HPDE6-E6E7 (cell line): ENCODE data around the gene ZNF26.
"Not testable (repeated sequence)": the region's sequence is repeated elsewhere in the genome, so short reads cannot be mapped to it uniquely, and the experiment has no call there.

Experiments used
- DNase-seq: peaks from one replicate; pipeline ENCODE4 v3.0.0; 2011; ENCODE audit warnings: missing footprints; ENCODE audit errors: extremely low spot score

Gene ZNF26

DNA sequence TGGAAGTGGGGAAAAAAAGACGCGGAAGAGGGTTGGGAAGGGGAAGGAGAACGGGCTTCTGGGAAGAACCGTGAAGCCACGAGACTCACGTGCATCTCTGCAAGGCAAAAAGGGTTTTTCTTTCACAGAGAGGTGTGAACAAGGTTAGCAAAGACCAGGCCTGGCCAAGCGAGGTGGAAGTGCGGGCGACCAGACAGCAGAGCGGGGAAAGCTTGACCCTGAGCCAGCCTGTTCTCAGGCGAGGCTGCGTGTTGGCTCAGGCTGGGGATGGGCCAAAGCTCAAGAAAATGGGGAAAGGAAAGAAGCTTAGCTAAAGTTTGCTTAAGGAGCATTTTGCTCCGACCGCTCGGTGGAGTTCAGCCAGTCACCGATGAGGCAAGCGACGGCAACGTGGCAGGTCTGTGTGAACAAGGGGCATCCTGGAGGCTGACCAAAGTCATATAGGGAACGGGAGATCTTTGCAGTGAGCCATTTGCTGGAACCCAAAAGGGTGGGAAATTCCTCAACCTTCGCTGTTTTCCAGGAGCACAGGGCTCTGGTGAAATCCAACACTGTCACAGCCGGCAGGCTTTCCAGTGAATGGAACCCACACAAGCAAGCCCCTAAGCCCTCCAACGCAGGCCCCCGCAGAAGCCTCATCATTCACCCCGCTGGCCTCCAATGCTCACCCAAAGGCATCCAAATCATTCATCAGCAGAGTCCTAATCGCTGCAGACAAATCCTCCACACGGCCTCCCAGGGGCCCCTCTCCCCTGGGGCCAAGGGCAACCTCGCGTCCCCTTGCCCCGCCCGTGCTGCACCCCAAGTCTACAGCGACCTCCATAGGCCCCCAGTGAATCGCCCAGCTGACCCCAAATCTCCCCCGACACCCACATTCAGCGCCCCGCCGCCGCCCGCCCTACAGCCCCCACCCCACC, 30.8 kb upstream of the ZNF26 start:
- DNase-seq: peak; percentile 31

DNA sequence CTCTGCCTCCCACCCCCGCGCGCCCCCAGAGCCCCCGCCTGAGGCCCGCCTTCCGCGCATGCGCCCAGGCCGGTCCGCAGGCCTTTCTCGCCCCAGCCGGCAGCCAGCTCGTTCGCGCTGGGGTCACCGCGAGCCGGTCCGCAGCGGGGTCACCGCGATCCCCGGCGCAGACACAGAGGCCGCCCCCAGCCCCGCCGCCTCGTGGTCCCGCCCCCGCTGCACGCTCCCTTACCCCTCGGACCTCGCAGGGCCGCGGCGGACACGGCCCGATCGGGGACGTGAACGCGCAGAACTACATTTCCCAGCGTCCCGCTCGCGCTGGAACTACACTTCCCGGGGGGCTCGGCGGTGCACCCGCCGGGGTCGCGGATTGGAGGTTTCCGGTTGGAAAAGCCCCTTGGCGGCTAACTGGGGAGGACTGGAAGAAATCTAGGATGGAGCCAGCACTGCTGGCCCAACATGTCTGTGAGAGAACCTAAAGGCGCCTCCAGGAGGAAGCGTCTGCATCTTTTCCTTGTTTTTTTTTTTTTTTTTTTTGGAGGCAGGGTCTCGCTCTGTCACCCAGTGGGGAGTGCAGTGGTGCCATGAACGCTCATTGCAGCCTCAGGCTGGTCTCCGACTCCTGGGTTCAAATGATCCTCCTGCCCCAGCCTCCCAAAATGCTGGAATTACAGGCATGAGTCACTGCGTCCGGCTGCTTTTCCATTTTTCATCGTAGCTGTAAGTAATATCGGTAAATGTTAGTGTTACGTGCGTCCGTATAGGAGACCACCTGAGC, 30.0 kb upstream of the ZNF26 start, which contains the start of gene ZNF605:
TSS of gene ZNF605 (minus strand) at position 296 of the 778 bp plus-strand sequence. CDS start 10,671 bp downstream, outside the sequence.
- DNase-seq: peak; percentile 87

DNA sequence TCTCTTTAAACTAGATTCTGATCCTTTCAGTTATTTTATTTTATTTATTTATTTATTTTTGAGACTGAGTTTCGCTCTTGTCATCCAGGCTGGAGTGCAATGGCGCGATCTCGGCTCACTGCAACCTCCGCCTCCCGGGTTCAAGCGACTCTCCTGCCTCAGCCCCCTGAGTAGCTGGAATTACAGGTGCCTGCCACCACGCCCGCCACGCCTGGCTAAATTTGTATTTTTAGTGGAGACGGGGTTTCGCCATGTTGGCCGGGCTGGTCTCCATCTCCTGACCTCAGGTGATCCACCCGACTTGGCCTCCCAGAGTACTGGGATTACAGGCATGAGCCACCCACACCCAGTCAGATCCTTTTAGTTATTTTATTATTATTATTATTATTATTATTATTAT, 24.4 kb upstream of the ZNF26 start:
- DNase-seq: not testable (repeated sequence)

DNA sequence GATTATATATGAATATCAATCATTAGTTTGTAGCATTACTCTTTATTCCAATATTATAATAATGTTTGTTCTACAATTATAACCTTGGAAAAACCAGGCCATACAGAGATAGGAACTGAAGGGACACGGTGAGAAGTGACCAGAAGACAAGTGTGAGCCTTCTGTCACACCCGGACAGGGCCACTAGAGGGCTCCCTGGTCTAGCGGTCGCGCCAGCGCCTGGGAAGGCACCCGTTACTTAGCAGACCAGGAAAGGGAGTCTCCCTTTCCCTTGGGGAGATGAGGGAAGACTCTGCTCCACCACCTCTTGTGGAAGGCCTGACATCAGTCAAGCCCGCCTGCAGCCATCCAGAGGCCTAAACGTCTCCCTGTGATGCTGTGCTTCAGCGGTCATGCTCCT, 22.2 kb upstream of the ZNF26 start:
- DNase-seq: not testable (repeated sequence)

DNA sequence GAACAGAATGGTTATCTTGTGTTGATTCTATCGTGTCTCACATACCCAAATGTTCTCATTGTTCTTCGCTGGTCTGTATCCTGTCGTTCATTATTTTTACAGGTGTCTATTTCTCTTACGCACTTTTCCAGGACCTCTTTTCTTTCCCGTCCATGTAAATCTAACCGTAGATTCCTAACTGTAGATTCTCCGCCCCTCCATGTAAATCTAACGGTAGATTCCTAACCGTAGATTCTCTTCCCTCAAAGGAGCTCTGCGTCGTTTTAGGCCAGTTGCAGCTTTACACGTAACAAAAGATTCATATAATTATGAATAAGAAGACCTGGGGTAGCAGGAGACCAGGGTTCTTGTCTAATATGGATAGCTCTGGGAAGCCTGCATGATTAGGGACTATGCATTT, 20.4 kb upstream of the ZNF26 start:
- DNase-seq: no peak

DNA sequence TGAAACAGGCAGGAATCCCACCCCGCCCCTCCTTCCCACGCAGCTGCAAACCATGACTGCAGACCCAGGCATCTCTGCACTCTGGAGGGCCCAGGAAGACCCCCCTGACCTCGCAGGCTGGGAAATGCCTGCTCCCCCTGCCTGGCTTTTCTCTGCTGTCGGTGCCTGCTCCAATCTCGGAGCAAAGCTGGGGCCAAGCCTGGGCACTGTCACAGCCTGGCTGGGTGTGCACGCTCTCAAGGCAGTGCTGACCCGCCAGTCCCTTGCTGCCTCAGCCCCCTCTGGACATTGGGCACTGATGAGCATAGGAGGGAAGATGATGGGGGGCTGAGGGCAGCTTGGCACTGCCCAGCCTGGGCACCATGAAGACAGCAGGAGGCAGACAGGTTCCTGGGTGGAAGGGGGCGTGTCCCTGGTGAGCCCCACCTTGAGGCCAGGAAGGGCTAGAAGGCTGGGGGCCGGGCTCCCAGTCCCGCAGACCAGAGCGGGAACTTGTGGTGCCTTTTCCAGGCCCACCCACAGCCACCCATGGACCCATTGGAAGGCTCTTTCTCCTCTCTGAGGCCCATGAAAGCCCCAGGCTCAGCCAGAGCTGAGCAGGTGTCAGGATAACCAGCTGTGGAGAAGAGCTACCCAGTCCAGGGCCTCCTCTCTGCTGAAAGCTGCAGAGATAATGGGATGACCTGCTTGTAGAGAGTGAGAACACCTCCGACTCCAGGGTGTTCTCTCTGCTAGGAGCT, 19.3 kb upstream of the ZNF26 start:
- DNase-seq: no peak

DNA sequence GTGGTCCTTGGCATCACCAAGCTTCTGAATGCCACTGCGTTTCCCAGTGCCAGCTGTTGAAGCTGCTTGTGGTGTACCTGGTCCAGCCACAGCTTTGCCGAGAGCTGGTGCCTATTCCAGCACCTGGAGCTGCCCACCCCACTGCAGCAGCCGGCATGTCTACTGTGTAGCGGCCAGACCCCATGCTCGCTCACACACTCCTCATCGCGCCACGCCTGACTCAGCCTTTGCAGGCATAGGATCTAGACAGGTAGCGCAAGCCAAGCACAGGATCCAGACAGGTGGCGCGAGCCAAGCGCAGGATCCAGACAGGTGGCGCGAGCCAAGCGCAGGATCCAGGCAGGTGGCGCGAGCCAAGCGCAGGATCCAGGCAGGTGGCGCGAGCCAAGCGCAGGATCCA, 18.4 kb upstream of the ZNF26 start:
- no peak for DNase-seq

DNA sequence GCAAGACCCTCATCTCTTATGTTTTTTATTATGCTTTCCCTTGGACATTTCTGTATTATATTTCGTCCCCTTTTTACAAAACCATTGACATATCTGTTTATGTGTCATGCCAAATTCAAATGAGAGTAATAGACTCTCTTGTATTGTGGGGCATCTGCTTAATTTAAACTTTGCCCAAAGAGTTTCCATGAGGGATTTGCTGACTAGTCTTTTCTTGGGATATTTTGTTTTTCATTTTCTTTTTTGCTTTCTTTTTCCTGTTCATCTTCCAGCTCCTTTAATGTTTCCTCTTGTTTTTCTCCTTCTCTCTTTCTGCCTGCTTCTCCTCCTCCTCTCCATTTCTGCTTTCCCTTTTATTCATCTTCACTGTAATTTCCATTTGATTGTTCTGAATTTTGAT, 13.8 kb upstream of the ZNF26 start:
- DNase-seq: no peak

DNA sequence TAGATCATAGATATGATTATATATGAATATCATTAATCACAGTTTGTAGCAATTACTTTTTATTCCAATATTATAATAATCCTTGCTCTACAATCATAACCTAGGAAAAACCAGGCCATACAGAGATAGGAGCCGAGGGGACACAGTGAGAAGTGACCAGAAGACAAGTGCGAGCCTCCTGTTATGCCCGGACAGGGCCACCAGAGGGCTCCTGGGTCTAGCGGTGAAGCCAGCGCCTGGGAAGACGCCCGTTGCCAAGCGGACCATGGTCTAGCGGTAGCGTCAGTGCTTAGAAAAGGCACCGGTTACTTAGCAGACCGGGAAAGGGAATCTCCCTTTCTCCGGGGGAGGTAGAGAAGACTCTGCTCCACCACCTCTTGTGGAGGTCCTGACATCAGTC, 9.3 kb upstream of the ZNF26 start:
- not testable (repeated sequence) for DNase-seq

DNA sequence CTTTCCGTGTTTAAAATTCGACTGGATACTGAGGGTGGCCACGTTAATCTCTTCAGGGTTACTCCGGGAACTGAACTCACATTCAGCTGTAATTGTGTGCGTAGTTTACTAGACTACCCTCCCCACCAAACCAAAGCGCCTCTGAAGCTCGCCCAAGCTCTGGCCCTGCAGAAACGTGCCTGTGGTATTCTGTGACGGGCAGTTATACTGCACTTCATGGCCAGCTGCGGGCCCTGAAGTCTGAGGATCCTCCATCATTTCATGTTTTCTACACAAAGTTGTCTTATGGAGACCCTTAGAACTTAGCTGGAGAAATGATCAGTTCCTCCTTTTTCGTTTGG, 688 bp downstream of the ZNF26 start:
- DNase-seq: peak; percentile 20

DNA sequence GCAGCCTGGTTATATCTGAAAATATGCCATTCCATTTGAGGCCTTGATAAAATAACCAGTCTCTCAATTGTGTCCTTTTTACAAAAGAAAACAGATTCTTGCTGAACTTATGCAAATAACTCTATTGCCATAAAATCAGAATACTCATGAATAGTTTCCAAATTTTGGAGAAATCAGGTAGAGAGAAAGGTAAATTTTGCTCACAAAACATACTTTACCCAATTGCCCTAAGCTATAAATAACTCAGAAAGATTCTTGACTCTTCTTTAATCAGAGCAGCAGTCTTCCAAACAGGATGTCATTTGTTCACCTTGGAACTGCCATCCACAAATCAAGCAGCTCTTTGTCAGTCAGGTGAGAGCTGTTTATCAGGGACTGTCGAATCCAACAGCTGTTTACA, 12.6 kb downstream of the ZNF26 start:
- no peak for DNase-seq

DNA sequence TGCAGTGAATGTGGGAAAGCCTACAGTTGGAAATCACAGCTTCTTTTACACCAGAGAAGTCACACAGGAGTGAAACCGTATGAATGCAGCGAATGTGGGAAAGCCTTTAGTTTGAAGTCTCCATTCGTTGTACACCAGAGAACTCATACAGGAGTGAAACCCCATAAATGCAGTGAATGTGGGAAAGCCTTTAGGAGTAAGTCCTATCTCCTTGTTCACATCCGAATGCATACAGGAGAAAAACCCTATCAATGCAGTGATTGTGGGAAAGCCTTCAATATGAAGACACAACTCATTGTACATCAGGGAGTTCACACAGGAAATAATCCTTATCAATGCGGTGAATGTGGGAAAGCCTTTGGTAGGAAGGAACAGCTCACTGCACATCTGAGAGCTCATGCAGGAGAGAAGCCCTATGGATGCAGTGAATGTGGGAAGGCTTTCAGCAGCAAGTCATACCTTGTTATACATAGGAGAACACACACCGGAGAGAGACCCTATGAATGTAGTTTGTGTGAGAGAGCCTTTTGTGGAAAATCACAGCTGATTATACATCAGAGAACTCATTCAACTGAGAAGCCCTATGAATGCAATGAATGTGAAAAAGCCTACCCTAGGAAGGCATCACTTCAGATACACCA, 24.6 kb downstream of the ZNF26 start:
- DNase-seq: no peak

DNA sequence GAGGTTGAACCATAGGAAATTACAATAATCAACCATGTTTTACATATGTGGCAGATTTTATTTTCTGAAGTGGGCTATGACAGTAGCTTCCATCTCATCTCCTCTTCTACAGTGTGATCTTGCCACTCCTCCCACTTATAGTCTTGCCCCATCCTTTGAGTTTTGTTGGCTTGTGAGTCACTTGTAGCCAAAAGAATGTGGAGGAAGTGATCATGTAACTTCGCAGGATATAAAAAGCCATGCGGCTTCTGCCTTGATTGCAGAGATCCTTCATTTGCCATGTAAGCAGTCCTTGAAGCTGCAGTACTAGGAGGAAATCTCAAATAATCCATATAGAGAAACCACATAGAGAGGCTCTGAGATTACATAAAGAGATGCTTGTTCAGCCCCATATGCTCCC, 37.4 kb downstream of the ZNF26 start:
- peak; percentile 8 for DNase-seq

DNA sequence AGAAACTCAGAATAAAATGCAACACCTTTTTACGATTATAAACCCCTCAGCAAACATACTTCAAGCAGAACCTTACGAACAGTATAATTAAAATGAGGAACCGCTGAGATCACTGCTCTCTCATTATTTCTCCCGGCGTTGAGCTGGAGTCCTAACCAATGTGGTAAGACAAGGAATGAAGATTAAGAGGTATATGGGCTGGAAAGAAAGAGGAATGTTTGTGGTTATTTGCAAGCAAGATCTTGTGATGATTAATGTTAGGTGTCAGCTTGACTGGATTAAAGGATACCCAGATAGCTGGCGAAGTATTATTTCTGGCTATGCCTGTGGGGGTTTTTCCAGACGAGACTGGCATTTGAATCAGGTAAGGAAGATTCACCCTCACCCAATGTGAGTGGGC, 40.8 kb downstream of the ZNF26 start:
- DNase-seq: no peak

DNA sequence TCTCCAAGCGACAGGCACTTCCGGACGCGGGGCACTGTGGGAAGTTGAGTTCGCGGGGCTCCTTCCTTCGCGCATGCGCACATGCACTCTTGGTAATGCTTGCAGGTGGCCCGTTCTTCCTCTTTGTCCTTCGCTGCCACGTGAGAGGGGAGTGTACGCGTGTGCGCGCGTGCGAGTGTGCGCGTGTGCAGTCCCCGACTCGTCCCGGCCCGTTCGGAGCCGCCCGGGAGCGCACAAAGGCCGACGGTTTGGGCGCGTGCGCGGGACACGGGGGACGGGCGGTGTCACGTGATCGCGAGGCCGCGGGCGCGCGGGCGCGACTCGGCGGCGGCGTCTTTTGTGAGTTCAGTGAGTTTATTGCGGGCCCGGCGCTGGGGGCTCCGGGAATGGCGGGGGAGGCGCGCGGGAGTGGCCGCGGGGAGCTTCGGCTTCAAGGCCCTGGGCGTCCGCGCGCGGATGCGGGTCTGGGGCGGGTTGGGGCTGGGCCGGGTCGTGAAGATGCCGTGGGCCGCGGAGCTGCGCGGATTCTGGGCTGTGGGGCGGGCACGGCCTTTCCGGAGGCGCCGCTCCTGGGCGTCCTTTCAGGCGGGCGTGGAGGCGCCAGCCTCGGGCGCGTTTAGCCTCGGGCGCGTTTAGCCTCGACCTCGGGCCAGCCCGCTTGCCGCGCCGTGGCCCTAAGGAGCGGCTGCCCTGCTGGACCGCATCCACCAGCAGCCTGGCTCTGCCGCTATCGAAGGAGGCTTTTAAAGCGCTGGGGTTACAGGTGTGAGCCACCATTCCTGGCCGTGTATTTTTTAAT, 51.2 kb downstream of the ZNF26 start, which contains the start of gene ZNF84:
TSS of gene ZNF84 (plus strand) at position 303 of the 799 bp plus-strand sequence. CDS start 3,959 bp downstream, outside the sequence.
- peak; percentile 93 for DNase-seq

DNA sequence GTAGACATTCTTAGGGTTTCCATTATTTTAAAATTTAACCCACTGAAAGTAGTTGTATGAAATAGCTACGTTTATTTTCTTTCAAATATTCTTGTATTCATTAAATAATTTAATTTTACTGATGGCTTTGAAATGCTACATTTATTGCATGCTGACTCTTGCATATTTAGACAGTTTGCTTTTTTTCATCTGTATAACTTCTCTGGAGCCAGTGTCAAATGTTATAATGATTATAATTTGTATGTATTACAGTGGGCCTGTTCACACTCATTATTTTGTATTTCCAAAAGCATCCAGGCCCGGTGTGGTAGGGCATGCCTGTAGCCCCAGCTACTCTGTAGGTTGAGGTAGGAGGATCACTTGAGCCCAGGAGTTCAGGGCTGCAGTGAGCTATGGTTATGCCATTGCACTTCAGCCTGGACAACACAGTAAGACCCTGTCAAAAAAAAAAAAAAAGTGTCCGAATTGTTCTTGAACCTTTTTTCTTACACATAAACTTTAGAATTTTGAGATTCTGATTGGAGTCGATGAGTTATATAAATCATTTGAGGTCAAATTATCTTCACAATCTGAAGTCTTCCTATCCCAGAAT, 52.0 kb downstream of the ZNF26 start:
- DNase-seq: no peak

DNA sequence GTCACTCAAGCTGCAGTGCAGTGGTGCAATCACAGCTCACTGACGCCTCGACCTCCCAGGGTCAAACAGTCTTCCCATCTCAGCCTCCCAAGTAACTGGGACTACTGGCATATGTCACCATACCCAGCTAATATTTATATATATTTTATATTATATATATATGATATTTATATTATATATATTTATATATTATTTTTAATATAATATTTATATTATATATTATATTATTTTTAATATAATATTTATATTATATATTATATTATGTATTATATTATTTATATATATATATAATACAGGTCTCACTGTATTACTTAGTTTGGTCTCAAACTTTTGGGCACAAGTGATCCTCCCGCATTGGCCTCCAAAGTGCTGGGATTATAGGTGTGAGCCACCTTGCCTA, 60.5 kb downstream of the ZNF26 start:
- no peak for DNase-seq

DNA sequence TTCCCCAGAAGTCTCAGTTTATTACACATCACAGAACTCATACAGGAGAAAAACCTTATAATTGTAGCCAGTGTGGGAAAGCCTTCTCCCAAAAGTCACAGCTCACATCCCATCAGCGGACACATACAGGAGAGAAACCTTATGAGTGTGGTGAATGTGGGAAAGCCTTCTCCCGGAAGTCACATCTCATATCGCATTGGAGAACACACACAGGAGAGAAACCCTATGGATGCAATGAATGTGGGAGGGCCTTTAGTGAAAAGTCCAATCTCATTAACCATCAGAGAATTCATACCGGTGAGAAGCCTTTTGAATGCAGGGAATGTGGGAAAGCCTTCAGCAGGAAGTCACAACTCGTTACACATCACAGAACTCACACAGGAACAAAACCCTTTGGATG, 71.3 kb downstream of the ZNF26 start:
- DNase-seq: no peak

DNA sequence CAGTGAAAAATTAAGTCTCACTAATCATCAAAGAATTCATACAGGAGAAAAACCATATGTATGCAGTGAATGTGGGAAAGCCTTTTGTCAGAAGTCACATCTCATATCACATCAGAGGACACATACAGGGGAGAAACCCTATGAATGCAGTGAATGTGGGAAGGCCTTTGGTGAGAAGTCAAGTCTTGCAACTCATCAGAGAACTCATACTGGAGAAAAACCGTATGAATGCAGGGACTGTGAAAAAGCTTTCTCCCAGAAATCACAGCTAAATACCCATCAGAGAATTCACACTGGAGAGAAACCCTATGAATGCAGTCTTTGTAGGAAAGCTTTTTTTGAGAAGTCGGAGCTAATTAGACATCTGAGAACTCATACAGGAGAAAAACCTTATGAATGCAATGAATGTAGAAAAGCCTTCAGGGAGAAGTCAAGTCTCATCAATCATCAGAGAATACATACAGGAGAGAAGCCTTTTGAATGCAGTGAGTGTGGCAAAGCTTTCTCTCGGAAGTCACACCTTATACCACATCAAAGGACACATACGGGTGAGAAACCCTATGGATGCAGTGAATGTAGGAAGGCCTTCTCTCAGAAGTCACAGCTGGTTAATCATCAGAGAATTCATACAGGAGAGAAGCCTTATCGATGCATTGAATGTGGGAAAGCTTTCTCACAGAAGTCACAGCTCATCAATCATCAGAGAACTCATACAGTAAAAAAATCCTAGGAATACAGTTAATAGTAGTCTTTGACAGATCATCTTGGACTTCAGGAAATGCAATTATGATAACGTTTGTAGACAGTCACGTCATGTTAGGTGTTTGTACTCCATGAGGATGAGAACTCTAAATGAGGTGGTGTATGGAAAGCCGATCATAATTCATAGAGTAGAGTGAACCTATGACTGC, 72.3 kb downstream of the ZNF26 start:
- no peak for DNase-seq
